Measurements from ENCODE around the gene KCNK1. TPM values are rescaled to one million over a fixed set of nuclear protein-coding genes. Genes with fewer than 3 reads are reported as not detected.

The KCNK1 gene
- polyA plus RNA-seq, 1 of the 3 experiments (the other 2 are of a cell fraction), result 10.6 TPM

DNA sequence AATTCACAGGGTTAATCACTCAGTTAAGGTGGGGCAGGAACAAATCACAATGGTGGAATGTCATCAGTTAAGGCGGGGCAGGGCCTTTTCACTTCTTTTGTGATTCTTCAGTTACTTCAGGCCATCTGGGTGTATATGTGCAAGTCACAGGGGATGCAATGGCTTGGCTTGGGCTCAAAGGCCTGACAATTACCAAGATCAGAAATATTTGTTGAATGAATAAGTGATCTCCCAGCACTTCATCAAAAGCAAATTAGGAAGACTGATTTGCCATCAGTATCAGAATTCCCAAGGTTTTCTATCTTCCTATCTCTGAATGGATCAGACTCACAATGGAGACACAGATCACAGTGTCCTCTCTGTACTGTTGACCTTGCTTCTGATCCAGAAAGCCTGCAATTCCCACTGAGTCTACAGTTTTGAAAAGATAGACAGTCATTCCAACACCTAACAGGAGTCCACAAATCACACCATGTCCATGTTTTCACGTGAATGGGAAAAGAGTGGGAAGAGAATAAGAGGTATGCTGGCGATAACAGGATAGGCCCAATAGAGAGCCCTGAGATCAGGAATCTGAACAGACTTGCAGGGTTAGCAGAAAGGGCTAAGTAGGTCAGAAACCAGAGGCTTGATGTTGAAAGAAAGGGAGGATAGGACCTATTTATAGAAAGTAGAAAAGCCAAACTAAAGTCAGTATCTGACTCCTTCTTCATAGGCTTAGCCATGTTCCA is 75.3 kb downstream of the KCNK1 start:
- WGBS (ENCODE audit: low lambda C conversion rate), result 80% methylated on average over 2 of the region's 3 CpGs
- H3K4me2 ChIP-seq, result no peak overlapping the region
- H4K20me1 ChIP-seq (ENCODE audit: insufficient read depth), result no peaks in the 10 kb centered on the region
- no peaks in the 10 kb centered on the region for H3K36me3 ChIP-seq (replicated peaks in 1 of 2; ENCODE audit: control insufficient read depth in 1 of 2, insufficient read depth in 2 of 2, low read length in 1 of 2)
- H2AFZ ChIP-seq (ENCODE audit: low read depth), result no peak overlapping the region
- ChIA-PET POLR2A (no interaction called here), CTCF (no interaction called here)
- no peaks in the 10 kb centered on the region for H3K9me2 ChIP-seq
- TF ChIP-seq ELF1 (IDR thresholded peaks at IDR 0.05) (no peak), FOXM1 (IDR thresholded peaks at IDR 0.05; ENCODE audit: low read depth) (no peak), TAF1 (IDR thresholded peaks at IDR 0.05; ENCODE audit: borderline replicate concordance, low read depth, low read length) (no peak)
- no peaks in the 10 kb centered on the region for H3K4me1 ChIP-seq (ENCODE audit: control insufficient read depth in 1 of 2, insufficient read depth in 2 of 2, low read depth in 1 of 2, low read length in 1 of 2)
- H3K27me3 ChIP-seq (ENCODE audit: insufficient read depth), result no peaks in the 10 kb centered on the region
- no peaks in the 10 kb centered on the region for H3K9me3 ChIP-seq
- no peaks in the 10 kb centered on the region for H3K79me2 ChIP-seq (ENCODE audit: insufficient read depth)
- no peak overlapping the region for H3K9ac ChIP-seq
- DNase-seq, result no peak
- no peaks in the 10 kb centered on the region for H3F3A ChIP-seq (replicated peaks; ENCODE audit: insufficient read depth)
- no peak overlapping the region for H3K27ac ChIP-seq (ENCODE audit: low read depth in 2 of 2, low read length in 1 of 2)
- H3K4me3 ChIP-seq (ENCODE audit: low read depth in 2 of 2, low read length in 1 of 2), result no peak overlapping the region

DNA sequence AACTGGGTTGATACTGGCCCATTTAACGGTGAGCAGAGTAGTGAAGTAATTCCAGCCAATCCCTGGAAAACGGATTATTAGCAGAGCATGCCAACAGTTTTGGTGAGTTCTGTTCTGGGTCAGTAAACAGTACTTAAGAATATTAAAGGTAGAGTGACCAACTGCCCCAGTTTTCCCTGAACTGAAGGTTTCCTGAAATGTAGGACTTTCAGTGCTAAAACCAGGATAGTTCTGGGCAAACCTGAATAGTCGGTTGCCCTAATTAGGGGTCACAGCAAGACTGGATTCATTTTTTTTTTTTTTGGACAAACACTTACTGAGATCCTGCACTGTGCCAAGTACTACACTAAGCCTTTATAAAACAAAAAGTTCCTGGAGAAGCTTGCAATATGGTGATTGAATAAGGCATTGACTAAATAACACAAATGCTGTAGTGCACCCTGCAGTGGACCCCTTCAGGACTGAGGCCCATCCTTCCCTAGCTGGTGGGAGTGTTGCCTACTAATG is 75.9 kb downstream of the KCNK1 start:
- no peaks in the 10 kb centered on the region for H3K27me3 ChIP-seq (ENCODE audit: insufficient read depth)
- ChIA-PET POLR2A (no interaction called here), CTCF (no interaction called here)
- TF ChIP-seq EP300 (IDR thresholded peaks at IDR 0.05; ENCODE audit: borderline replicate concordance in 1 of 2, low read depth in 1 of 2, low read length in 1 of 2), result no peak
- no peak for TF ChIP-seq GATA2 (CRISPR knock-in tag; IDR thresholded peaks at IDR 0.05)
- TF ChIP-seq POLR2AphosphoS5 (IDR thresholded peaks at IDR 0.05; ENCODE audit: low read depth, low read length), result no peak
- TF ChIP-seq, protein P1, sequence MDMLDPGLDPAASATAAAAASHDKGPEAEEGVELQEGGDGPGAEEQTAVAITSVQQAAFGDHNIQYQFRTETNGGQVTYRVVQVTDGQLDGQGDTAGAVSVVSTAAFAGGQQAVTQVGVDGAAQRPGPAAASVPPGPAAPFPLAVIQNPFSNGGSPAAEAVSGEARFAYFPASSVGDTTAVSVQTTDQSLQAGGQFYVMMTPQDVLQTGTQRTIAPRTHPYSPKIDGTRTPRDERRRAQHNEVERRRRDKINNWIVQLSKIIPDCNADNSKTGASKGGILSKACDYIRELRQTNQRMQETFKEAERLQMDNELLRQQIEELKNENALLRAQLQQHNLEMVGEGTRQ (IDR thresholded peaks at IDR 0.05; ENCODE audit: borderline replicate concordance, low read depth, low read length), result no peak
- no peak for TF ChIP-seq NFIC (IDR thresholded peaks at IDR 0.05; ENCODE audit: borderline replicate concordance)
- no peak for TF ChIP-seq RXRA (IDR thresholded peaks at IDR 0.05; ENCODE audit: borderline replicate concordance, low read depth)
- H3K4me2 ChIP-seq, result no peak overlapping the region
- no peaks in the 10 kb centered on the region for H3K36me3 ChIP-seq (replicated peaks in 1 of 2; ENCODE audit: control insufficient read depth in 1 of 2, insufficient read depth in 2 of 2, low read length in 1 of 2)
- H4K20me1 ChIP-seq (ENCODE audit: insufficient read depth), result no peaks in the 10 kb centered on the region
- no peak overlapping the region for H3K27ac ChIP-seq (ENCODE audit: low read depth in 2 of 2, low read length in 1 of 2)
- no peak overlapping the region for H3K4me3 ChIP-seq (ENCODE audit: low read depth in 2 of 2, low read length in 1 of 2)
- WGBS (ENCODE audit: low lambda C conversion rate), result 96% methylated on average over 3 of the region's 3 CpGs
- no peak overlapping the region for H3K9ac ChIP-seq
- no peaks in the 10 kb centered on the region for H3K9me2 ChIP-seq
- DNase-seq, result no peak
- H3K79me2 ChIP-seq (ENCODE audit: insufficient read depth), result no peaks in the 10 kb centered on the region
- H3K9me3 ChIP-seq, result no peaks in the 10 kb centered on the region
- no peak overlapping the region for H2AFZ ChIP-seq (ENCODE audit: low read depth)
- no peaks in the 10 kb centered on the region for H3K4me1 ChIP-seq (ENCODE audit: control insufficient read depth in 1 of 2, insufficient read depth in 2 of 2, low read depth in 1 of 2, low read length in 1 of 2)
- no peaks in the 10 kb centered on the region for H3F3A ChIP-seq (replicated peaks; ENCODE audit: insufficient read depth)

DNA sequence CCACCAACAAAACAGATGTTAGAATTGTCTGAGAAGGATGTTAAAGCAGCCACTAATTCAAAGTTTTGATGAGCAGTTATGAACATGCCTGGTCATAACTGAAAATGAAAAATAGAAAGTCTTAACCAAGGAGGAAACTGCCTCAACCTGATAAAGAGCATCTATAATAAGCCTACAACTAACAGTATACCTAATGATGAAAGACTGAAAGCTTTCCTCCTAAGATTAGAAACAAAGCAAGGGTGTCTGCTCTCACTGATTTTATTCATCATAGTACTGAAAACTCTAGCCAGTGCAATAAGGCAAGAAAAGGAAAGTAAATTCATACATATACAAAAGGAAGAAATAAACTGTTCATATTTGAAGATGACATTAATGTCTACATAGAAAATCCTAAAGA is 82.0 kb downstream of the KCNK1 start:
- no peaks in the 10 kb centered on the region for H3K36me3 ChIP-seq (replicated peaks in 1 of 2; ENCODE audit: control insufficient read depth in 1 of 2, insufficient read depth in 2 of 2, low read length in 1 of 2)
- H2AFZ ChIP-seq (ENCODE audit: low read depth), result no peak overlapping the region
- no peaks in the 10 kb centered on the region for H3K79me2 ChIP-seq (ENCODE audit: insufficient read depth)
- H3K9me2 ChIP-seq, result no peaks in the 10 kb centered on the region
- CTCF ChIA-PET, result no interaction called here
- peaks cover 4% of the 10 kb centered on the region for H3F3A ChIP-seq (replicated peaks; ENCODE audit: insufficient read depth)
- H3K27me3 ChIP-seq (ENCODE audit: insufficient read depth), result no peaks in the 10 kb centered on the region
- no peak for DNase-seq
- H4K20me1 ChIP-seq (ENCODE audit: insufficient read depth), result no peaks in the 10 kb centered on the region
- no peak overlapping the region for H3K4me3 ChIP-seq (ENCODE audit: low read depth in 2 of 2, low read length in 1 of 2)
- H3K9ac ChIP-seq, result no peak overlapping the region
- POLR2A ChIA-PET, result no interaction called here
- no peak overlapping the region for H3K27ac ChIP-seq (ENCODE audit: low read depth in 2 of 2, low read length in 1 of 2)
- peaks cover 0 to 3% of the 10 kb centered on the region in 2 experiments; a peak in 2 of 4 replicates for H3K4me1 ChIP-seq (ENCODE audit: control insufficient read depth in 1 of 2, insufficient read depth in 2 of 2, low read depth in 1 of 2, low read length in 1 of 2)
- H3K4me2 ChIP-seq, result no peak overlapping the region
- no peaks in the 10 kb centered on the region for H3K9me3 ChIP-seq
- TF ChIP-seq MAX (IDR thresholded peaks at IDR 0.05; ENCODE audit: low read depth) (no peak), TCF12 (IDR thresholded peaks at IDR 0.05) (no peak), GATA2 (CRISPR knock-in tag; IDR thresholded peaks at IDR 0.05) (no peak), NRF1 (IDR thresholded peaks at IDR 0.05; ENCODE audit: low read depth, low read length) (no peak), EP300 (IDR thresholded peaks at IDR 0.05; ENCODE audit: borderline replicate concordance in 1 of 2, low read depth in 1 of 2, low read length in 1 of 2) (no peak), TAF1 (IDR thresholded peaks at IDR 0.05; ENCODE audit: borderline replicate concordance, low read depth, low read length) (no peak), RFX5 (IDR thresholded peaks at IDR 0.05; ENCODE audit: low read length) (no peak)
- TF ChIP-seq, protein P2, sequence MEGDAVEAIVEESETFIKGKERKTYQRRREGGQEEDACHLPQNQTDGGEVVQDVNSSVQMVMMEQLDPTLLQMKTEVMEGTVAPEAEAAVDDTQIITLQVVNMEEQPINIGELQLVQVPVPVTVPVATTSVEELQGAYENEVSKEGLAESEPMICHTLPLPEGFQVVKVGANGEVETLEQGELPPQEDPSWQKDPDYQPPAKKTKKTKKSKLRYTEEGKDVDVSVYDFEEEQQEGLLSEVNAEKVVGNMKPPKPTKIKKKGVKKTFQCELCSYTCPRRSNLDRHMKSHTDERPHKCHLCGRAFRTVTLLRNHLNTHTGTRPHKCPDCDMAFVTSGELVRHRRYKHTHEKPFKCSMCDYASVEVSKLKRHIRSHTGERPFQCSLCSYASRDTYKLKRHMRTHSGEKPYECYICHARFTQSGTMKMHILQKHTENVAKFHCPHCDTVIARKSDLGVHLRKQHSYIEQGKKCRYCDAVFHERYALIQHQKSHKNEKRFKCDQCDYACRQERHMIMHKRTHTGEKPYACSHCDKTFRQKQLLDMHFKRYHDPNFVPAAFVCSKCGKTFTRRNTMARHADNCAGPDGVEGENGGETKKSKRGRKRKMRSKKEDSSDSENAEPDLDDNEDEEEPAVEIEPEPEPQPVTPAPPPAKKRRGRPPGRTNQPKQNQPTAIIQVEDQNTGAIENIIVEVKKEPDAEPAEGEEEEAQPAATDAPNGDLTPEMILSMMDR (IDR thresholded peaks at IDR 0.05), result no peak
- TF ChIP-seq, protein P1 (IDR thresholded peaks at IDR 0.05; ENCODE audit: borderline replicate concordance, low read depth, low read length), result no peak
